ENCODE measurements around the gene XYLB.

XYLB gene

DNA sequence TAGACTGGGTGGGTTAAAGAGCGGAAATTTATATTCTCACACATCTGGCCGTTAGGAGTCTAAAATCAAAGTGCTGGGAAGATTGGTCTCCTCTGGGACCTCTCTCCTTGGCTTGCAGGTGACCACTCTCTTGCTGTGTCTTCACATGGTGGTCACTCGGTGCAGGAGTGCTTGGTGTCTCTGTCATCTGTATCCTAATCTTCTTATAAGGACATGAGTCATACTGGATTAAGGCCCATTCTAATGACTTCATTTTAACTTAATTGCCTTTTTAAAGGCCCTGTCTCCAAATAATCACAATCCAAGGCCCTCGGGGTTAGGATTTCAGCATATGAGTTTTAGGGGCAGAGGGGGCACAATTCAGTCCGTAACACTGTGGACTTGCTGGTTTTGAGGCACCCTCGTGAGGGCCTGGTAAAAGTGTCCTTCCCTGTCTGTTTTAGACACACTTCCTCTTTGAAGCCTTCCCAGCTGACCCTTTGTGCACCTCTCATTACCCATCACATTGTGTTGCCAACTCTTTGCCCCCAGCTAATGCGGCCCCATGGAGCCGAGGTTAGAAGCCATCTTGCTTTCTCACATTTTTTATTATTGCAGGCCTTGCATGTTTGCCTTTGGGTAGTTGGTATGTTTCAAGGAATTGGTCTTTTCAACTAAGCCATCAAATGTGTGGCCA, 3.2 kb downstream of the XYLB start:
- TF ChIP-seq TAF1 (IDR thresholded peaks at IDR 0.05; ENCODE audit: borderline replicate concordance, low read depth, low read length) (no peak), POLR2A (IDR thresholded peaks at IDR 0.05; ENCODE audit: low read depth, low read length) (no peak), POLR2AphosphoS5 (IDR thresholded peaks at IDR 0.05; ENCODE audit: low read depth, low read length) (no peak)
- no peak for DNase-seq (ENCODE audit: insufficient read length)
- FAIRE-seq: no peak

- FAIRE-seq (no peak), DNase-seq (ENCODE audit: insufficient read length) (no peak)
- TF ChIP-seq POLR2A (IDR thresholded peaks at IDR 0.05; ENCODE audit: low read depth, low read length) (no peak), TAF1 (IDR thresholded peaks at IDR 0.05; ENCODE audit: borderline replicate concordance, low read depth, low read length) (no peak)
Observed at GRCh38 chr3:38353151-38353550, 6.6 kb downstream of the XYLB start.

DNA sequence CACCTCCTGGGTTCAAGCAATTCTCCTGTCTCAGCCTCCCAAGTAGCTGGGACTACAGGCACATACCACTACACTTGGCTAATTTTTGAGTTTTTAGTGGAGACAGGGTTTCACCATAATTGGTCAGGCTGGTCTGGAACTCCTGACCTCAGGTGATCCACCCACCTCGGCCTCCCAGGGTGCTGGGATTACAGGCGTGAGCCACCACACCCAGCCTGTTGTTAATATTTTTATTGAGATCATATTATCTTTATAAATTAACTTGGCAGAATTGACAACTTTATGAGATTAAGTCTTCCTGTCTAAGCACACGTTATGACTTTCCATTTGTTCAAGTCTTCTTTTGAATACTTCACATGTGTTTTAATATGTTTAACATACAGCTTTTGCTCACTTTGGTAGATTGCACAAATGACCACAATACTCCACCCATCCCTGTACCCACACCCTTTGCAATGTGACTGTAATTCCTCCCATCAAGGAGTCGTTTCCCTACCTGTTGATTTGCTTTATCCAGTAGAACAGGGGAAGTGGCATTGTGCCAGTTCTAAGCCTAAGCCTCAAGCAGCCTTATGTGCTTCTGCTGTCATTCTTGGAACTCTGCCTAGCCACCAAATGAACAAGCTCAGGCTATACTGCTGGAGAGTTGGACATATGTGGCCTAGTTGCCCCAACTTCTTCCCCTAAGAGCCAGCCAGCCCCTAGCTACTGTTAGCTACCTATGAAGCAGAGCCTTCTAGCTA, 8.2 kb downstream of the XYLB start:
- FAIRE-seq (no peak), DNase-seq (ENCODE audit: insufficient read length) (no peak)
- TF ChIP-seq TAF1 (IDR thresholded peaks at IDR 0.05; ENCODE audit: borderline replicate concordance, low read depth, low read length) (no peak), POLR2A (IDR thresholded peaks at IDR 0.05; ENCODE audit: low read depth, low read length) (no peak), POLR2AphosphoS5 (IDR thresholded peaks at IDR 0.05; ENCODE audit: low read depth, low read length) (no peak)

DNA sequence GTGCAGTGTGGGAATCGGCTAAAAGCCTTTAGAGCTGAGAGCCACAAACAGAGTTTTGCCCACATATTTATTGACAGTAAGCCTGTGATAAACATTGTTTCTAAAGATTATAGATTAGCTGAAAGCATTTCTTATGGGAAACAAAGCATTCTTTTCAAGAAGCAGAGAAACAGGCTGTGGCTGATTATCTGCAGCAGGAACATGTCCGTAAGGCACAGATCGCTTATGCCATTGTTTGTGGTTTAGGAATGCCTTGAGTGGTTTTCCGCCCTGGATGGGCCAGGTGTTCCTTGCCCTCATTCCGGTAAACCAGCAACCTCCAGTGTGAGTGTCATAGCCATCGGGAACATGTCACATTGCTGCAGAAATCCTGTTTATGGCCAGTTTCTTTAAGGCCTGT, 12.5 kb downstream of the XYLB start:
- TF ChIP-seq POLR2A (IDR thresholded peaks at IDR 0.05; ENCODE audit: low read depth, low read length) (no peak), POLR2AphosphoS5 (IDR thresholded peaks at IDR 0.05; ENCODE audit: low read depth, low read length) (no peak), TAF1 (IDR thresholded peaks at IDR 0.05; ENCODE audit: borderline replicate concordance, low read depth, low read length) (no peak)
- no peak for FAIRE-seq
- no peak for DNase-seq (ENCODE audit: insufficient read length)

DNA sequence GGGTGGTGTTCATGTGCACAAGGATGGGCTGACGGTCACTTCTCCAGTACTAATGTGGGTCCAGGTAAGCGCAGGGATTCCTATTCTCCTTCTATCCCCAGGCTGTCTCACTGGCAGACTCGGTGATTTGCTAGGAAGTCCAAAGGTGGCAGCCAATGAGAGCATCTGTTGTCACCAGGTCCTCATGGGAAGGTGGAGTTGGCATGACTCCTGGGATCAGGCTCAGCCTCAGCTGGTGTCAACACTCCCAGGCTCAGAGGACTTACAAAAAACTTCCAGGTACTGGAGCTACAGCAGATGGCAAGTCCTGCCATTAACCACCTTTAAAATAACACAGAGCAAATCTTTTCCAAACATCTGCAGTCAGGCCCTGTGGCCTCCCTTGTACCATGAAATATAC, 13.8 kb downstream of the XYLB start:
- TF ChIP-seq POLR2AphosphoS5 (IDR thresholded peaks at IDR 0.05; ENCODE audit: low read depth, low read length) (no peak), TAF1 (IDR thresholded peaks at IDR 0.05; ENCODE audit: borderline replicate concordance, low read depth, low read length) (no peak), POLR2A (IDR thresholded peaks at IDR 0.05; ENCODE audit: low read depth, low read length) (no peak)
- DNase-seq (ENCODE audit: insufficient read length) (no peak), FAIRE-seq (no peak)

GRCh38 chr3:38361496-38361895, 14.9 kb downstream of the XYLB start:
- FAIRE-seq (no peak), DNase-seq (ENCODE audit: insufficient read length) (no peak)
- TF ChIP-seq POLR2AphosphoS5 (IDR thresholded peaks at IDR 0.05; ENCODE audit: low read depth, low read length) (no peak), TAF1 (IDR thresholded peaks at IDR 0.05; ENCODE audit: borderline replicate concordance, low read depth, low read length) (no peak), POLR2A (IDR thresholded peaks at IDR 0.05; ENCODE audit: low read depth, low read length) (no peak)

- DNase-seq (ENCODE audit: insufficient read length) (no peak), FAIRE-seq (no peak)
- TF ChIP-seq POLR2A (IDR thresholded peaks at IDR 0.05; ENCODE audit: low read depth, low read length): no peak
- TF ChIP-seq TAF1 (IDR thresholded peaks at IDR 0.05; ENCODE audit: borderline replicate concordance, low read depth, low read length): no peak
- TF ChIP-seq POLR2AphosphoS5 (IDR thresholded peaks at IDR 0.05; ENCODE audit: low read depth, low read length): no peak
Observed at GRCh38 chr3:38362825-38363224, 16.2 kb downstream of the XYLB start.

GRCh38 chr3:38364721-38365400, 18.3 kb downstream of the XYLB start:
- TF ChIP-seq POLR2A (IDR thresholded peaks at IDR 0.05; ENCODE audit: low read depth, low read length): no peak
- TF ChIP-seq TAF1 (IDR thresholded peaks at IDR 0.05; ENCODE audit: borderline replicate concordance, low read depth, low read length): no peak
- TF ChIP-seq POLR2AphosphoS5 (IDR thresholded peaks at IDR 0.05; ENCODE audit: low read depth, low read length): no peak
- FAIRE-seq (no peak), DNase-seq (ENCODE audit: insufficient read length) (no peak)

DNA sequence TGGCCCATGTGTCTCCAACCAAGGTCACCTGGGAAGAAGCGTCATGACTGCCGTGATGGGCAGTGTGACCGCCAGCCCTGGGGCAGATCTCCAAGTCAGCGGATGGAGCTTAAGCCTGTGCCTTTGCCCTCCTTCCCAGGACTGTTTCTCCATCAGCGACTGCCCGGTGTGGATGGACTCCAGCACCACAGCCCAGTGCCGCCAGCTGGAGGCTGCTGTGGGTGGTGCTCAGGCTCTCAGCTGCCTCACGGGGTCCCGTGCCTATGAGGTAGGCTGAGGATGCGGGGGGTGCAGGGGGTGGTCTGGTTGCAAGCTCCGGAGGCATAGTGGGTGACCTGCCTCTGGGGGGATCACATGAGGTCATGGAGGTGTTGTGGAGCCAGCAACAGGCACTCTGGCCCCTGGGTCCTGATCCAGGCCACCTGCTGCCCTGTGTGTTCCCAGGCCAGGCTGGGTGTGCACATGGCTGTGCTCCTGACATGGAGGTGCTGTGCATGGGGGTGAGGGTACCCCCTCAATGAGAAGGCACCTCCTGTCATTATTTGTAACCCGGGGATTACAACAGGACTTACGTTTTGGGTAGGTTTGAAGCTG, 19.0 kb downstream of the XYLB start:
- DNase-seq (ENCODE audit: insufficient read length) (no peak), FAIRE-seq (no peak)
- TF ChIP-seq POLR2A (IDR thresholded peaks at IDR 0.05; ENCODE audit: low read depth, low read length) (no peak), TAF1 (IDR thresholded peaks at IDR 0.05; ENCODE audit: borderline replicate concordance, low read depth, low read length) (no peak), POLR2AphosphoS5 (IDR thresholded peaks at IDR 0.05; ENCODE audit: low read depth, low read length) (no peak)

DNA sequence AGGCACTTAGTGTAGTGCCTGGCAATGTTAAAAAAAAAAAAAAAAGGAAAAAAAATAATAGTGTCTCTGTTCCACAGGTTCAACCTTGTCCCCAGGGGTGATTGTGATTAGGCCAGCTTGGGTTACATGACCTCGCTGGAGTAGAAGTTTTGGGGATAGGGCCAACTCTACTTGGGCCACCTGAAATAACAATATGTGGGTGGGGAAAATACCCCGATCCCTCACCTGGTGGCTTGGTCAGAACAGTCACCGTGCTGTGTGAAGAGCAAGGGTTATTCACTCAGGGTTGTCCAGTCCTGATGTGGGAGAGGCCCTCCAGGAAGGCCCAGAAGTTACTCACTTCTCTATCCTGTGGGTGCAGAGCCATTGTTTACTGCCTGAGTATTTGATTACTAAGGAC, 19.5 kb downstream of the XYLB start:
- FAIRE-seq (no peak), DNase-seq (ENCODE audit: insufficient read length) (no peak)
- TF ChIP-seq POLR2A (IDR thresholded peaks at IDR 0.05; ENCODE audit: low read depth, low read length): no peak
- TF ChIP-seq POLR2AphosphoS5 (IDR thresholded peaks at IDR 0.05; ENCODE audit: low read depth, low read length): no peak
- TF ChIP-seq TAF1 (IDR thresholded peaks at IDR 0.05; ENCODE audit: borderline replicate concordance, low read depth, low read length): no peak

DNA sequence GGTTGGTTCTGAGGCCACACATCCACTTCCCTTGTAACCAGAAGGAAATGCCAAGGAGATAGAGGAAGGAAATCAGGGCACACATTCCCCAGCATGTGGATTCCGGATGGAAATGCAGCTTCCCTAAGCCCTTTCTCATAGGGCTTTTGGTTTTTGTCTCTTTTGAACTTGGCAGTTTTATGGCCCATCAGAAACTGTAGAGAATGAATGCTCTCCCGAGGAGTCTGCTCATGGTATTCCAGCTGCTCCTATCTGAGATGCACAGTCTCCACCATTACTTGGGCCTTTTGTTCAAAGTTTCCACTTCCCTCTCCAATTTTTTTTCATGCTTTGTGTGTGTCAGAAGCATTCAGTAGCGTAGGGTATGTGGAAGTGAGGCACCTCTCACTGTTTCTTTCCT, 21.2 kb downstream of the XYLB start:
- FAIRE-seq: no peak
- no peak for TF ChIP-seq TAF1 (IDR thresholded peaks at IDR 0.05; ENCODE audit: borderline replicate concordance, low read depth, low read length)
- TF ChIP-seq POLR2A (IDR thresholded peaks at IDR 0.05; ENCODE audit: low read depth, low read length): no peak
- no peak for TF ChIP-seq POLR2AphosphoS5 (IDR thresholded peaks at IDR 0.05; ENCODE audit: low read depth, low read length)
- no peak for DNase-seq (ENCODE audit: insufficient read length)

All from GM12892 (cell line).